ENCODE measurements around the gene RXRA.

RXRA gene

GRCh38 chr9:134322781-134323241, 3.4 kb upstream of the RXRA start:
- DNase-seq (ENCODE audit: low read depth in 1 of 2, low spot score in 1 of 2): no peak

- no peak for DNase-seq (ENCODE audit: low read depth in 1 of 2, low spot score in 1 of 2)
Observed at GRCh38 chr9:134323741-134324358, 2.4 kb upstream of the RXRA start.

DNA sequence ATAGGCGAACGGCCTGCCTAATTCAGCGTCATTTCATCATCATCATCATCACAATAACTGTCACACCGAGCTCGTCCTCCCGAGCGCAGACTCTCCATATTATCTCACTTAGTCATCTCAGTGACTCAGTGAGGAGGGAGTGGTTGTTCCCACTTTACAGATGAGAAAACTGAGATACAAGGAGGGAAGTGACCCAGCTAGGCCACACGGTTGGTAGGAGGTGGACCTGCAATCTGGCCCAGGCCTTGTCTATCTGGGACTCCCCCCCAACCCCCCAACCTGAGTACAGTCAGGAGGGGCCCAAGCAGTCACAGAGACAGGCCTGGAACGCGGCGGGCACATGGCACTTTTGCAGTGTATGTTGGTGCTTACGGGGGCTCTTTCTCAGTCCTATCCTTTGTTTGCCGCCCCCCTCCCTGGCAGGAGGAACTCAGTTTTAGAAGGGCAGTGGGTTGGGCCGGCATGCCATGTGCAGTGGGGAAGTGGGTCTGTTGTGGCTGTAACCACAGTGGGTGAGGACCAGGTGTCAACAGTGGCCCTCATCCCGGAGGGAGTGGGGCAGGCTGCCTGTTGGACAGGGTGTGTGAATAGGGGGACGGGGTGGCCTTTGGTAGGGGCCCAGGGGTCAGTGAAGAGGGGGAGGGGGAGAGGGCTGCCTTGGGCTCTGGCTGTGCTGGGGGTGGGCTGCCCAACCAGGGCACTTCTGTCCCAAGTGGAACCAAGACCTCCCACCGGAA, 1.7 kb upstream of the RXRA start:
- no peak for DNase-seq (ENCODE audit: low read depth in 1 of 2, low spot score in 1 of 2)

DNA sequence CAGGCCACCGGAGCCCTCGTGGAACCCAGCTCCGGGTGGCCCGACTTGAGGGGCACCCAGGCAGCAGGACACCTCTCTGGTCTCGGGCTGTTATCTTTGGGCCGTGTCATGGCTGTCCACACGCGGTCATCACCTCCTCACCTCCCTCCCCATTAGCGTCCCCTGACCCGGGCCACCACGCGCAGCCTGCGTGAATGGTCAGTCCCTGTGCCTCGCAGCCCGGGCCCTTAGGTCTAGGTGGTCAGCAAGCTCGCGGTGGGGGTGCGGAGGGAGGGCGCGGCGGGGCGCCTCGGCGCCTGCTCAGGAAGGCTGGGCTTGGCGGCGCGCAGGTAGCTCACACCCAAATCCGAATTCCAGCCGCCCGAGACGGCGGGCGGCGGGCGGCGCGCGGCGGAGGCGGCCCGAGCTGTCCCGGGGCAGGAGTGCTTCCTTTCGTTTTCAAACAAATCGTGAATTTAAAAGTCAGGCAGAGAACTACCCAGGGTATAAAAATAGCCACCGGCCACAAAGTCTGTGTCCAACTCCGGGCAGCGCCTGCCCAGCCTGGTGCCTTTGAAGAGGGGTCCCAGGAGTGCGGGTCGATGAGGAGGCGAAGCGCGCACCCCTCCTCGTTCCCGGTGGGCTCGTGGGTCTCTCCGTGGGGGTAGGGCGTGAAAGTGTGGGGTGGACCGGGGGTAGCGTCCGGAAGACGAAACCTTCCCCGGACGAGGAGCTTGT, 1.0 kb upstream of the RXRA start:
- no peak for DNase-seq (ENCODE audit: low read depth in 1 of 2, low spot score in 1 of 2)

- DNase-seq (ENCODE audit: low read depth in 1 of 2, low spot score in 1 of 2): no peak
Observed at GRCh38 chr9:134326724-134327601, 708 bp downstream of the RXRA start.

DNA sequence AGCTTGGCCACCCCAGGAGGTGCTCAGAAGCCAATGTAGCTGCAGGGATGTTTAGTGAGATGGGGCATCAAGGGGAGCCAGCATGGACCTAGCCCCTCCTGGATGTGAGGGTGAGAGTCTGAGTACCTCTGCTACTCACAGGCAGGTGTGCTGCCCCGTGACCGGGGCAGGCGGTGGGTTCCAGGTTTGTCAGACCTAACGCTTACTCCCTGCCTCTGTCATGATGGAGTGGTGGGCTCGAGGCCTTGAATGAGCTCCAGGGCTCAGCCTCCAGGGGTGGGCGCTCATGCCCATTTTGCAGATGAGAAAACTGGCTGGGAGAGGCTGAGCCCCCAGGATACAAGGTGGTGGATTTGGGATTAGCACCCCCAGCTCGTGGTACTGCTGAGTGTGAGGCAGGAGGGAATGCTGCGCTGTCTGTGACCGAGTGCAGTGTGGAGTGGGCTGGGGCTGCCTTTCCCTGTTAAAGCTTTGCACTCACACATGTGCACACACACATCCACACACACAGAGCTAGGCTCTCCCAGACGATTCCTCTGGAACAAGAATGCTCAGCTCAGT, 1.5 kb downstream of the RXRA start:
- DNase-seq (ENCODE audit: low read depth in 1 of 2, low spot score in 1 of 2): no peak

DNA sequence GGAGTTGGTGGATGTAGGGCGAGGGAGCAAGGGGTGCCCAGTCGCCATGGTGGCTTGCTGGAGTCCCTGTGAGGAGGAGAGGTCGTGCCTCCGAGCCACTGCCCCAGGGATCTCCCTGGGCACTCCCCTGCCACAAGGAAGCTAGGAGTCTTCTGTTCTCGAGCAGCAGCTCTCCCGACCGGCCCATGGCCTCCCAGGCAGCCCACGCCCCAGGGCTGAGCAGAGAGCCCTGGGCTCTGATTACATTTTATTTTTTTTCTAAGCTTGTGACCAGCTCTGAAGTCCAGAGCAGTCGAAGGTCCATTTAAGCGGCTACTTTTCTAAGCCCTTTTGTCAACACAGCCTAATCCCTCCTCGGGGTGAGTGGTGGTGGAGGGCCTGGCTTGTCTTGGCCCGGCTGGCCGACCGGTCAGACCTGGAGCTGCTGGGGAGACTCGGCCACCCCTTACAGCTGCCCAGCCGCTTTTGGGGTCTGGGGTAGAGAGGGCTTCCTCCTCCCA, 2.1 kb downstream of the RXRA start:
- DNase-seq (ENCODE audit: low read depth in 1 of 2, low spot score in 1 of 2): no peak

- DNase-seq (ENCODE audit: low read depth in 1 of 2, low spot score in 1 of 2): no peak
Observed at GRCh38 chr9:134328841-134329575, 2.8 kb downstream of the RXRA start.

DNA sequence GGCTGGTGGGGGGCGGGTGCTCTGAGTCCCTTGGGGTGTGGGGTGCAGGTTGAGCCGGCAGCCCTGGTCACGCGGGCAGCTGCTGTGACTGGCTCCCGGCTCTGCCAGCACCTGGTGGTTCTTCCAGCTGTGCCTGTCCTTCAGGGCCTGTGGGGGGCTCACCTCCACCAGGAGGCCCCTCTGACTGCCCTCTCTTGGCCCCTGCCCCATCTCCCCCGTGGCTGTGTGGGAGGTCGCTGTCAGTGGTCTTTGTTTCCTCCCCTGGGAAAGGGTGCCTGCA, 3.3 kb downstream of the RXRA start:
- no peak for DNase-seq (ENCODE audit: low read depth in 1 of 2, low spot score in 1 of 2)

DNA sequence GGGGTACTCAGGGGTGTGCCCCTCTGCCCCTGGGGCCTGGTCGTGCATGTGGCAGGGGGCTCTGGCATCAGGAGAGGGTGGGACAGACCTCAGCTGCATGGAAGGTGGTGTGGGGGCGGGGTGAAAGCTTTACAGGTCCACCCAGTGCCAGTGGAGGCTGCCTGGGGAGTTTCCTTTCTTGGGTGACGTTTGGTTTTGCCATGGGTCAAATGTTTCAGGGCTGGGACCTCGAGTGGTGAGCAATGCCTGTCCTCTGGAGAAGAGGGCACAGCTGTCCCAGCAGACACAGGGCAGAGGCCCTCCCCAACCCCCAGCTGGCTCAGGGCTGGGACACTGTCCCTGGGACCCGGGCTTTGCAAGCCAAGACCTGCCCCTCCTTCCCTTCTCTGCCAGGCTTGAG, 3.6 kb downstream of the RXRA start:
- no peak for DNase-seq (ENCODE audit: low read depth in 1 of 2, low spot score in 1 of 2)

DNA sequence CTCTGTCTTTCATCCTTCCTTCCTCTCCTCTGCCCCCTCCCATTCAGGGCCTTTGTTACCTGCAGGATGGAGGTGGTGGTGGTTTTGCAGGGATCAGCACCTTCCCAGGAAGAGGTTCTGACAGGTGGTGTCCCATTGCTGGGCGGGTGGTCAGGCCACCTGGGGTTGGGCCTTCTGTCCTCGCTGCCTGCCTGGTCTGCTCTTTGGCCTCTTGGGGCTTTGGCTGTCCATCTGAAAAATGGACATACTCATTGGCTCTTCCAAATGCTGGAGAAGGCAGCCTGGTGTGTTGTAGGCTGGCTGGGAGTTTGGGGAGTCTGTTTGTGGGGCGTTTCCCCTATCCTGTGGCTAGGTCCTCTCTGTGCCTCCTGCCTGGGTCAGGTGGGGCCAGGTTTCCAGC, 4.3 kb downstream of the RXRA start:
- DNase-seq (ENCODE audit: low read depth in 1 of 2, low spot score in 1 of 2): no peak

DNA sequence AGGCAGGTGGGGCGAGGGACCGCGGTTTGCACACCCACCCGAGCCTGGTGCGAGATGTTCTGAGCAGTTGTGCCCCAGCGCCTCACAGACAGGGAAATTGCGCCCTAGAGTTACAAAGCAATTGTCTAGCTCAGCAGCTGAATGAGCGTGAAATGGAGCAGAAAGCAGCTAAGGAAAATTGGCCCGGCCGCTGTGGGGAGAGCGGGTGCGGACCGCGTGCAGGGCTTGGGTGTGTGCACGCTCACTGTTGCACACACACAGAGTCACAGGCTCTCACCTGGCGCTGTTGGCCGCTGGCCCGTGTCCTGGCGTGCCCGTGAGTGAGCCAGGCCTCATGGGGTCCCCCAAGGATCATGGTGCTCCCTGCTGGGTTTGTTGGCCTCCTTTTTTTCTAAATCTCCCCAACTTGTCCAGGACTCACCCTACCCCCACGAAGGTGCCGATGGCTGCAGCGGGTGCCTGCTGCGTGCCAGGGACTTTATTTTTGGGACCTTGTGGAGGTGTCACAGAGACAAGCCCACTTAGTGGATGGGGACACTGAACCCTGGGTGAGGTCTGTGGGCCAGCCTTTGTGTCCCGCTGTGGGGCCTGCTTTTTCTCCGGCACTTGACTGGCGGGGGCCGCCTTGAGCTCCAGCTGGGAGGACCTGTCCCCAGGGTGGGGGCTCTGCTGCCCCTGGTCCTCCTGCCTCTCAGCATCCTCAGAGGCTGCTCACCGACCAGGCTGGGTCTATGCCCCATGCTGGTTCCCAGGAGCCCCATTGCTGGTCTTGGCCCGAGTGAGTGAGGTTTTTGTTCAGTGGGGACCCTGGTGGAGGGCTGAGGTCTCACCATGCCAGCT, 5.2 kb downstream of the RXRA start:
- DNase-seq (ENCODE audit: low read depth in 1 of 2, low spot score in 1 of 2): no peak

DNA sequence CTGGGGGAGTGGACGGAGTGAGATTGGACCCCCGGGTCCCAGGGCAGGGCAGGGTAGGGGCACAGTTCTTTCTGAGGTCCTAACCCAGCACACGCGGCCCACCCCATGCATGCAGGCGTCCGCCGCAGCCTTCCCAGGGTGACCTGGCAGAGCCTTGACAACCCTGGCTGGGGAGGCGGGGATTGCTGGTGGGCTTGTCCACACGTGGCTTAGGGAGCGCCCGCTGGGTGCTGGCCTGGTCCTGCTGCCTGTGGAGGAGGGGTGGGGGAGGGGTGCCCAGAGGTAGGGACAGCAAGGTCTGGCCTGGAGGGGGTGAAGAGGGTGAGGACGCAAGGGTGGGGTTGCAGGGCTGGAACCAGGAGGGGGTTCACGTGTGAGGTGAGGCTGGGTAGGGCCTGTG, 6.0 kb downstream of the RXRA start:
- DNase-seq (ENCODE audit: low read depth in 1 of 2, low spot score in 1 of 2): no peak

- no peak for DNase-seq (ENCODE audit: low read depth in 1 of 2, low spot score in 1 of 2)
Observed at GRCh38 chr9:134332841-134333233, 6.6 kb downstream of the RXRA start.

GRCh38 chr9:134333234-134333873, 7.1 kb downstream of the RXRA start:
- no peak for DNase-seq (ENCODE audit: low read depth in 1 of 2, low spot score in 1 of 2)

DNA sequence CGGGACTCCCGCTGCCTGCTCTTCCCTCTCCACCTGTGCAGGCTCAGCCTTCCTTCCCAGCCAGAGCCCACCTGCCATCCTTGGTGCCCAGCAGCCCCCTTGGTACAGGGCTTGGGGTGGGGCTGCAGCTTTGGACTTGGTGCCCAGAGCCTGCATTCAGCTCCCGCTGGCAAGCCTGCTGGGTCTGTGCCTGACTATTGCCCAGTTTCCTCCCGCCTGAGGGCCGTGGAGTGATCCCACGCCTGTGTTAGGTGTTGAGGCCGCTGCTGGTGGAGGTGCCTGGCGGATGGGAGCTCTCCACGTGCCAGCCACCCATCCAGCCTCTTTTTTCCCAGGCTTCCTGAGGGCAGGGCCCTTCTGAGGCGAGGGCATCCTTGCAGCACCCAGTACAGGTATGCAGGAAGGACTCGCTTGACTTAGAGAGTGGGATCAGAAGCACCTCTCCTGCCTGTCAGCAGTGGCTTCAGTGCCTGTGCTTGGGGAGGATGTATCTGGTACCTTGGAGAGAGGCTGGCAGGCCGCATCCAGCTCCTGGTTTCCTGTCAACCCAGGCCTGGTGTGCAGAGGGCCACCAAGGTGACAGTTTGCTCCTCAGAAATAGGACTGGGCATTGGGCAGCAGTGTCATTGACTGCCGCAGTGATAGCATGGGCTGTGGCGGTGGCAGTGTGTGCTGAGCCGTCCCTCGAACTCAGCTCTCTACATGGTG, 7.8 kb downstream of the RXRA start:
- DNase-seq (ENCODE audit: low read depth in 1 of 2, low spot score in 1 of 2): no peak

DNA sequence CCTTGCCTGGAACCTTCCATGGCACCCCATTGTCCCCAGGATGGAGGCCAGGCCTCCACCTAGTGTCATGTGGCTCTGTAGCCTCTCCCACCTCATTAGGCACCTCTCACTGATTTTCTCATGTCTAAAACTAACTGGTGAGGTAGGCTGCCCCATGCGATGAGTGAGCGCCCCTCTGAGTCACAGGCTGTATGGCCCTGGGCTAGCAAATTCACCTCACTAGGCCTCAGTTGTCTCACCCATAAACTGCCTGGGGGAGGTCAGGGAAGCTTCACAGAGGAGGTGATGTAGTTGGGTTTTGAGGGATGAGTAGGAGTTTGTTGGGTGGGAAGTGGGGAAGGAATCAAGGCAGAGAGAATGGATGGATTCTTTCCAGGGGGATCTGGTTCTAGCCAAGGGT, 8.8 kb downstream of the RXRA start:
- no peak for DNase-seq (ENCODE audit: low read depth in 1 of 2, low spot score in 1 of 2)

- no peak for DNase-seq (ENCODE audit: low read depth in 1 of 2, low spot score in 1 of 2)
Observed at GRCh38 chr9:134335486-134336220, 9.4 kb downstream of the RXRA start.

Data from activated CD4-positive, alpha-beta T cell treated with anti-CD3 and anti-CD28 coated beads, Interleukin-2, amount 50 U/mL, for 24 hours (primary cell).